DMS114 treated with DMSO at 0.1 percent for 48 hours (cell line): ENCODE measurements around the gene CNTN1.
A peak's percentile ranks its signal among the peaks of the same experiment; 100 is the strongest.

Source experiments
- DNase-seq: peaks from one replicate; lab custom pipeline; 2025; ENCODE audit not compliant: unreplicated experiment; lab: John Stamatoyannopoulos, UW

Gene CNTN1

GRCh38 chr12:40957417-40957816 lies 265.2 kb downstream of the CNTN1 start:
- no peak for DNase-seq

GRCh38 chr12:40959041-40959440 lies 266.8 kb downstream of the CNTN1 start:
- peak; percentile 64 for DNase-seq

GRCh38 chr12:40963751-40964150 lies 271.5 kb downstream of the CNTN1 start:
- DNase-seq: peak; percentile 39

- peak; percentile 36 for DNase-seq
These were observed 277.6 kb downstream of the CNTN1 start for GRCh38 chr12:40969796-40970195.

- DNase-seq: no peak
These were observed 278.2 kb downstream of the CNTN1 start for GRCh38 chr12:40970320-40970907.

- DNase-seq: peak; percentile 50
These were observed 279.7 kb downstream of the CNTN1 start for GRCh38 chr12:40971911-40972310.

GRCh38 chr12:40976546-40976945 lies 284.3 kb downstream of the CNTN1 start:
- DNase-seq: no peak

- no peak for DNase-seq
These were observed 288.3 kb downstream of the CNTN1 start for GRCh38 chr12:40980427-40980961.

- DNase-seq: no peak
These were observed 293.8 kb downstream of the CNTN1 start for GRCh38 chr12:40986001-40986400.

- no peak for DNase-seq
These were observed 296.1 kb downstream of the CNTN1 start for GRCh38 chr12:40988355-40988754.

GRCh38 chr12:40988824-40989223 lies 296.6 kb downstream of the CNTN1 start:
- DNase-seq: no peak

- no peak for DNase-seq
These were observed 297.5 kb downstream of the CNTN1 start for GRCh38 chr12:40989785-40990184.

- DNase-seq: no peak
These were observed 299.9 kb downstream of the CNTN1 start for GRCh38 chr12:40992158-40992557.

- DNase-seq: no peak
These were observed 300.4 kb downstream of the CNTN1 start for GRCh38 chr12:40992674-40993073.

GRCh38 chr12:40993158-40993557 lies 300.9 kb downstream of the CNTN1 start:
- no peak for DNase-seq

- no peak for DNase-seq
These were observed 303.9 kb downstream of the CNTN1 start for GRCh38 chr12:40996091-40996490.

GRCh38 chr12:40999210-40999609 lies 307.0 kb downstream of the CNTN1 start:
- no peak for DNase-seq

GRCh38 chr12:41008472-41008871 lies 316.2 kb downstream of the CNTN1 start:
- peak; percentile 16 for DNase-seq

- DNase-seq: no peak
These were observed 319.7 kb downstream of the CNTN1 start for GRCh38 chr12:41011939-41012338.

GRCh38 chr12:41013881-41014642 lies 321.8 kb downstream of the CNTN1 start:
- DNase-seq: no peak

GRCh38 chr12:41014643-41015020 lies 322.4 kb downstream of the CNTN1 start:
- peak; percentile 19 for DNase-seq

GRCh38 chr12:41018010-41018409 lies 325.8 kb downstream of the CNTN1 start:
- no peak for DNase-seq
